Measurements from ENCODE around the gene SKAP2.

Gene SKAP2

DNA sequence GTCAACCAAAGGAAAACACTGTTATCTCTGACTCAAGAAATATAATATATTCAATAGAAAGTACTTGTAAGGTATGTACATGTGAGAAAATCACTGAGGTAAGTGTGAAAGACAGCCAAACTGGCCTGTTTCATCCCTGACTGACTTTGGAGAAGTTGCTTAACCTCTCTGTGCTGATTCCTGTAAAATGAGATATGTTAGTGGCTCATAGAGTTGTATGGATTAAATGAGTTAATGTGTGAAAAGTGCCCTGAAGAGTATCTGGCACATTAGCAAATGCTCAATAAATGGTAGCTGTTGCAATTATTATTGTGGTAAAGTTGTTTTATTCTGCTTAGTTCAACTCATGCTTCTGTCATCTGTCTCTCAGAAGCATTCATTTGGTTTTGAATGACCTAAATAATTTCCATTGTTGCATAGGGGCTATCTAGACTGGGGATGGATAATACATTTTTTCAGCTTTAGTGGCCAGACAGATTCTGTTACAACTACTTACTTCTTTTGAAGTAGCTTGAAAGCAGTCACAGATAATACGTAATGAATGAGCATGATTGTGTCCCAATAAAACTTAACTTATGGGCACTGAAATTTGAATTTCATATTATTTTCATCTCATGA lies 84.3 kb downstream of the SKAP2 start:
- ATAC-seq (ENCODE audit: insufficient read depth, low read depth): no peak
- H3K27me3 ChIP-seq (ENCODE audit: insufficient read depth, low read length, poor library complexity): no peaks in the 10 kb centered on the region
- TF ChIP-seq EZH2 (IDR thresholded peaks at IDR 0.05; ENCODE audit: borderline replicate concordance, low read depth, low read length, severe bottlenecking): no peak
- TF ChIP-seq, protein P1, sequence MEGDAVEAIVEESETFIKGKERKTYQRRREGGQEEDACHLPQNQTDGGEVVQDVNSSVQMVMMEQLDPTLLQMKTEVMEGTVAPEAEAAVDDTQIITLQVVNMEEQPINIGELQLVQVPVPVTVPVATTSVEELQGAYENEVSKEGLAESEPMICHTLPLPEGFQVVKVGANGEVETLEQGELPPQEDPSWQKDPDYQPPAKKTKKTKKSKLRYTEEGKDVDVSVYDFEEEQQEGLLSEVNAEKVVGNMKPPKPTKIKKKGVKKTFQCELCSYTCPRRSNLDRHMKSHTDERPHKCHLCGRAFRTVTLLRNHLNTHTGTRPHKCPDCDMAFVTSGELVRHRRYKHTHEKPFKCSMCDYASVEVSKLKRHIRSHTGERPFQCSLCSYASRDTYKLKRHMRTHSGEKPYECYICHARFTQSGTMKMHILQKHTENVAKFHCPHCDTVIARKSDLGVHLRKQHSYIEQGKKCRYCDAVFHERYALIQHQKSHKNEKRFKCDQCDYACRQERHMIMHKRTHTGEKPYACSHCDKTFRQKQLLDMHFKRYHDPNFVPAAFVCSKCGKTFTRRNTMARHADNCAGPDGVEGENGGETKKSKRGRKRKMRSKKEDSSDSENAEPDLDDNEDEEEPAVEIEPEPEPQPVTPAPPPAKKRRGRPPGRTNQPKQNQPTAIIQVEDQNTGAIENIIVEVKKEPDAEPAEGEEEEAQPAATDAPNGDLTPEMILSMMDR (IDR thresholded peaks at IDR 0.05; ENCODE audit: borderline replicate concordance, extremely low read depth, low read length, poor library complexity, severe bottlenecking): no peak

DNA sequence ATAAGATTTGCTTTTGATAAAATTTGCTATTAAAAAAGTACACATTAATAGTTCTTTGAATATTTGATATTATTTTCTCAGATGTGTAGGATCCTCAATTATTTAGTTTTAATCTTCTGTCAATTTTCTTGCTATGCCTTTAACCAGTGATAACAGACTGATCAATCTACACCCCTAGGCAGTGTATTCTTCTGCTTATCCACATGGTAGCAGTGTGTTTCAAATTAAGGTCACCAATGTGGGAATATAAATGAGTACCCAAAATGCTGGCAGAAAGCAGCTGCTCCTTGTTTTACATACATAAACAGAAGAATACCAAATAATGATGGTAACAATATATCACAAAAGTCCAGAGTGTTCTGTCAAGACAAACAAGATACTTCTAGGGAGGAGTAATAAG lies 87.0 kb downstream of the SKAP2 start:
- DNase-seq: no peak
- H2AFZ ChIP-seq (ENCODE audit: low read depth, low read length): no peak overlapping the region
- H3K9me3 ChIP-seq (ENCODE audit: insufficient read depth, low read length, severe bottlenecking): no peaks in the 10 kb centered on the region
- H3K36me3 ChIP-seq (ENCODE audit: insufficient read depth, low read length): no peaks in the 10 kb centered on the region
- TF ChIP-seq EZH2 (IDR thresholded peaks at IDR 0.05; ENCODE audit: borderline replicate concordance, low read depth, low read length, severe bottlenecking): no peak
- TF ChIP-seq, protein P1 (IDR thresholded peaks at IDR 0.05; ENCODE audit: borderline replicate concordance, extremely low read depth, low read length, poor library complexity, severe bottlenecking): no peak
- H3K4me1 ChIP-seq (ENCODE audit: insufficient read depth, low read length): no peaks in the 10 kb centered on the region
- no peaks in the 10 kb centered on the region for H3K79me2 ChIP-seq (ENCODE audit: insufficient read depth, low read length)
- H3K9ac ChIP-seq (ENCODE audit: low read depth, low read length): no peak overlapping the region
- H3K4me2 ChIP-seq (ENCODE audit: insufficient read depth, low read length): no peak overlapping the region
- H4K20me1 ChIP-seq (ENCODE audit: insufficient read depth, low read length): no peaks in the 10 kb centered on the region
- no peaks in the 10 kb centered on the region for H3K27me3 ChIP-seq (ENCODE audit: insufficient read depth, low read length, poor library complexity)
- H3K27ac ChIP-seq (ENCODE audit: low read length): no peak overlapping the region
- ATAC-seq (ENCODE audit: insufficient read depth, low read depth): no peak
- no peak overlapping the region for H3K4me3 ChIP-seq (ENCODE audit: low read depth in 1 of 2, low read length in 2 of 2)

More for the DNA sequence above, 84.3 kb downstream of the SKAP2 start:
- no peak overlapping the region for H3K27ac ChIP-seq (ENCODE audit: low read length)
- H3K4me2 ChIP-seq (ENCODE audit: insufficient read depth, low read length): no peak overlapping the region
- no peak overlapping the region for H3K9ac ChIP-seq (ENCODE audit: low read depth, low read length)
- H3K4me1 ChIP-seq (ENCODE audit: insufficient read depth, low read length): no peaks in the 10 kb centered on the region
- no peak for DNase-seq
- H3K36me3 ChIP-seq (ENCODE audit: insufficient read depth, low read length): no peaks in the 10 kb centered on the region
- H4K20me1 ChIP-seq (ENCODE audit: insufficient read depth, low read length): no peaks in the 10 kb centered on the region
- H3K79me2 ChIP-seq (ENCODE audit: insufficient read depth, low read length): no peaks in the 10 kb centered on the region
- no peak overlapping the region for H2AFZ ChIP-seq (ENCODE audit: low read depth, low read length)
- H3K4me3 ChIP-seq (ENCODE audit: low read depth in 1 of 2, low read length in 2 of 2): no peak overlapping the region
- H3K9me3 ChIP-seq (ENCODE audit: insufficient read depth, low read length, severe bottlenecking): no peaks in the 10 kb centered on the region

DNA sequence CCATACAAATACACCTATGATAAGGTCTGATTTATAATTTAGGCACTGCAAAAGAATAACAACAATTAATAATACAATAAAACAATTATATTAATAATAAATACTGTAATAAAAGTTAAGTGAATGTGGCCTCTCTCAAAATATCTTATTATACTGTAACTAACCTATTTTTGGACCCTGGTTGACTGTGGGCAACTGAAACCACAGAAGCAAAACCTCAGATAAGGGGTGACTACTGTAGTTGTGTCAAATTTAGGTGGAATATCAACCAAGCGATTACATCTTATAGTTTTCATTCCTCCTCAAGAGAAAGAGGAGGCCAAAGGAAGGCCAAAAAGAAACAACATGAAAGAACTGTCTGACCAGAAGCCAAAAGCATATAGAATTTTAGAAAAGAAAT lies 103.9 kb downstream of the SKAP2 start:
- Histone ChIP-seq H3K4me3 (ENCODE audit: low read depth in 1 of 2, low read length in 2 of 2) (no peak overlapping the region), H4K20me1 (ENCODE audit: insufficient read depth, low read length) (no peaks in the 10 kb centered on the region), H3K27me3 (ENCODE audit: insufficient read depth, low read length, poor library complexity) (no peaks in the 10 kb centered on the region), H3K9me3 (ENCODE audit: insufficient read depth, low read length, severe bottlenecking) (no peaks in the 10 kb centered on the region), H3K4me2 (ENCODE audit: insufficient read depth, low read length) (no peak overlapping the region), H2AFZ (ENCODE audit: low read depth, low read length) (no peak overlapping the region), H3K27ac (ENCODE audit: low read length) (no peak overlapping the region), H3K9ac (ENCODE audit: low read depth, low read length) (no peak overlapping the region), H3K79me2 (ENCODE audit: insufficient read depth, low read length) (no peaks in the 10 kb centered on the region), H3K4me1 (ENCODE audit: insufficient read depth, low read length) (no peaks in the 10 kb centered on the region), H3K36me3 (ENCODE audit: insufficient read depth, low read length) (no peaks in the 10 kb centered on the region)
- no peak for TF ChIP-seq EZH2 (IDR thresholded peaks at IDR 0.05; ENCODE audit: borderline replicate concordance, low read depth, low read length, severe bottlenecking)
- TF ChIP-seq, protein P1 (IDR thresholded peaks at IDR 0.05; ENCODE audit: borderline replicate concordance, extremely low read depth, low read length, poor library complexity, severe bottlenecking): no peak
- no peak for DNase-seq
- no peak for ATAC-seq (ENCODE audit: insufficient read depth, low read depth)
